ENCODE measurements around the gene PHF2.

Gene PHF2

GRCh38 chr9:93574900-93575795 is 1.2 kb upstream of the PHF2 start:
- Mint-ChIP-seq H3K4me3 (peak overlapping the region; percentile 84), H3K36me3 (ENCODE audit: low read depth) (peaks cover 7% of the 10 kb centered on the region), H3K27me3 (no peaks in the 10 kb centered on the region), H3K4me1 (peaks cover 28% of the 10 kb centered on the region), H3K9me3 (peaks cover 5% of the 10 kb centered on the region), H3K27ac (peak overlapping the region; percentile 88)
- ATAC-seq = no peak
- no peak for DNase-seq

- no peaks in the 10 kb centered on the region for H3K27me3 Mint-ChIP-seq
- peaks cover 3% of the 10 kb centered on the region for H3K36me3 Mint-ChIP-seq (ENCODE audit: low read depth)
- peak; percentile 44 for ATAC-seq
- H3K27ac Mint-ChIP-seq = peak overlapping the region; percentile 88
- peak overlapping the region; percentile 84 for H3K4me3 Mint-ChIP-seq
- DNase-seq = peak; percentile 64
- H3K4me1 Mint-ChIP-seq = peaks cover 30% of the 10 kb centered on the region
- H3K9me3 Mint-ChIP-seq = peaks cover 5% of the 10 kb centered on the region
Measured at GRCh38 chr9:93575796-93576257, 557 bp upstream of the PHF2 start.

GRCh38 chr9:93577078-93577974 is 942 bp downstream of the PHF2 start:
- no peaks in the 10 kb centered on the region for H3K36me3 Mint-ChIP-seq (ENCODE audit: low read depth)
- H3K4me1 Mint-ChIP-seq = peaks cover 30% of the 10 kb centered on the region
- no peaks in the 10 kb centered on the region for H3K9me3 Mint-ChIP-seq
- H3K4me3 Mint-ChIP-seq = peak overlapping the region; percentile 84
- ATAC-seq (peak; percentile 4), DNase-seq (peak; percentile 34)
- H3K27me3 Mint-ChIP-seq = no peaks in the 10 kb centered on the region
- peak overlapping the region; percentile 80 for H3K27ac Mint-ChIP-seq

- H3K4me1 Mint-ChIP-seq = peaks cover 30% of the 10 kb centered on the region
- peaks cover 4% of the 10 kb centered on the region for H3K9me3 Mint-ChIP-seq
- H3K4me3 Mint-ChIP-seq = peak overlapping the region; percentile 84
- peaks cover 5% of the 10 kb centered on the region for H3K36me3 Mint-ChIP-seq (ENCODE audit: low read depth)
- peak overlapping the region; percentile 80 for H3K27ac Mint-ChIP-seq
- no peaks in the 10 kb centered on the region for H3K27me3 Mint-ChIP-seq
- ATAC-seq (no peak), DNase-seq (no peak)
Measured at GRCh38 chr9:93577975-93578682, 1.7 kb downstream of the PHF2 start.

DNA sequence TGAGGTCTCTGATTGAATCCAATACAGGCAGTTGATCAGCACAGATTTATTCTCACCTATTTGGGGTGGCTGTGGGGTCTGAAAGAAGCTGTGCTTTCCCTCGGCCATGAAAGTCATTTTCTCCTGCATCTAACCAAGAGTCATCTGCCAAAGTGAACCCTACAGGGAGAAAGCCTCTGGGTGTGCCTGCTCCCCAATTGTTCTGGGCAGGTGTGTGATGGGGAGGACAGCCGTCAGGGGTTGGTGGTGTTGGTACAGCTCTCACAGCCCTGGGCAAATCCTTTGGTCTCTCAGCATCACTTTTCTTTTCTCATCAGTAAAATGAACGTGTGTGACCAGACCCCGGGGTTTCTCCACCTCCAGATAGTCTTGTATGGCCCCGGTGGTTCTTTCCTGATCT is 2.5 kb downstream of the PHF2 start:
- ATAC-seq = no peak
- Mint-ChIP-seq H3K4me1 (peaks cover 30% of the 10 kb centered on the region), H3K27me3 (no peaks in the 10 kb centered on the region), H3K36me3 (ENCODE audit: low read depth) (peaks cover 7% of the 10 kb centered on the region), H3K9me3 (peaks cover 5% of the 10 kb centered on the region), H3K27ac (no peak overlapping the region), H3K4me3 (no peak overlapping the region)
- no peak for DNase-seq

- no peak overlapping the region for H3K4me3 Mint-ChIP-seq
- ATAC-seq = no peak
Measured at GRCh38 chr9:93579711-93580516, 3.5 kb downstream of the PHF2 start.

DNA sequence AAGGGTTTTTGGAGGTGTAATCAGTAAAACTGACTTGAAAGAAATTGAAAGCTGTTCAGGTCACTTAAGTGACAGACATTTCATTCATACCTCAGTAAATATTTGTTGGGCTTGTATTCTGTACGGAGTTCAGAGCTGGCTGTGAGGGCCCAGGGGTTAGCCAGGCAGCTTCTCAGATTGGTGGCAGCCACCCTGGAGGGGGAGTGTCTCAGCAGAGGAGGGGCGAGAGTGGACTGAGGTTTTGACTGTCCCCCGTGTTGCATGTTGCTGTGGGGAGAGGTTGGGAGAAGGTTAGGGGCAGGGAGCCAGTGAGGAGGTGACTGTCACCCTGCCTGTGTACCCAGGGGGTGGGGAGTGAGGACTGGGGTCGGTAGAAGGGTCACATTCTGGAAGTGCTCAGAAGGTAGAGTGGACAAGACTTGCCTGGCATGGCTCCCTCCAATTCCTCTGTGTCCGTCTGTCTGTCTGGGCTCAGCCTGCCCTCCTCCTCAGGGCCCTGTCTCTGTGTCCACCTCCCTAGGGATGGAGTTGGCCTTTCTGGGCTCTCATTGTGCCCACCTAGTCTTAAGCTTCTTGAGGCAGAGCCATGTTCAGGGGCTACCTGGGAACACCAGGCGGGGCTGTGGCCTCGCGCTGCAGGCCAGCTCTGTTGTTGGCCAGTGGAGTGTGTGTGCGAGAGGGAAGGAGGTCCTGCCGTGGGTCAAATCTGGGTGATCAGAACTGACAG is 4.4 kb downstream of the PHF2 start:
- Mint-ChIP-seq H3K4me1 (peaks cover 21% of the 10 kb centered on the region), H3K27me3 (no peaks in the 10 kb centered on the region), H3K27ac (no peak overlapping the region), H3K9me3 (peaks cover 13% of the 10 kb centered on the region), H3K4me3 (no peak overlapping the region), H3K36me3 (ENCODE audit: low read depth) (peaks cover 20% of the 10 kb centered on the region)
- DNase-seq = no peak
- no peak for ATAC-seq

More at GRCh38 chr9:93579711-93580516, 3.5 kb downstream of the PHF2 start:
- H3K9me3 Mint-ChIP-seq = peaks cover 13% of the 10 kb centered on the region
- H3K36me3 Mint-ChIP-seq (ENCODE audit: low read depth) = peaks cover 15% of the 10 kb centered on the region
- DNase-seq = no peak
- H3K27ac Mint-ChIP-seq = no peak overlapping the region
- peaks cover 29% of the 10 kb centered on the region for H3K4me1 Mint-ChIP-seq
- H3K27me3 Mint-ChIP-seq = no peaks in the 10 kb centered on the region

DNA sequence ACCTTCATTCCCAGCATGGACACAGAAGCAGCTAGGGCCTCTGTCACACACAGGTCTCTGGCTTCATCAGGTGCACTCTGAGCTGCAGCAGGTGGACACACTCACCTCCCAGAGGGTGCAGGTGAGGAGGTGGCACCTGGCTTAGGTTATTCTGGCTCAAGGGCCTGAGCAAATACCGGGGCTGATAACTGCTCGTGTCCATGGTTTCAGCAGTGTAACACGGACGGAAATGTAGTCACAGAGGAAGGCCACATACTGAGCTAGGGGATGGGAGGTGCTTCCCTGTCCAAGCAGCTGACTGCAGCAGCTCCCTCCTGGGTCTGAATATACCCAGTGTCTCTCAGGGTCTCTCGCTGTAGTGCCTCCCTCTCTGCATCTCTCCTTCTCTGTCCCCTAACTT is 5.7 kb downstream of the PHF2 start:
- no peaks in the 10 kb centered on the region for H3K27me3 Mint-ChIP-seq
- H3K9me3 Mint-ChIP-seq = peaks cover 13% of the 10 kb centered on the region
- peaks cover 23% of the 10 kb centered on the region for H3K4me1 Mint-ChIP-seq
- no peak for ATAC-seq
- no peak for DNase-seq
- peaks cover 20% of the 10 kb centered on the region for H3K36me3 Mint-ChIP-seq (ENCODE audit: low read depth)
- H3K27ac Mint-ChIP-seq = no peak overlapping the region
- H3K4me3 Mint-ChIP-seq = no peak overlapping the region

- no peaks in the 10 kb centered on the region for H3K27me3 Mint-ChIP-seq
- H3K4me3 Mint-ChIP-seq = no peak overlapping the region
- no peak for ATAC-seq
- H3K4me1 Mint-ChIP-seq = peaks cover 22% of the 10 kb centered on the region
- peaks cover 20% of the 10 kb centered on the region for H3K36me3 Mint-ChIP-seq (ENCODE audit: low read depth)
- peaks cover 13% of the 10 kb centered on the region for H3K9me3 Mint-ChIP-seq
- no peak for DNase-seq
- H3K27ac Mint-ChIP-seq = no peak overlapping the region
Measured at GRCh38 chr9:93582550-93582949, 6.2 kb downstream of the PHF2 start.

DNA sequence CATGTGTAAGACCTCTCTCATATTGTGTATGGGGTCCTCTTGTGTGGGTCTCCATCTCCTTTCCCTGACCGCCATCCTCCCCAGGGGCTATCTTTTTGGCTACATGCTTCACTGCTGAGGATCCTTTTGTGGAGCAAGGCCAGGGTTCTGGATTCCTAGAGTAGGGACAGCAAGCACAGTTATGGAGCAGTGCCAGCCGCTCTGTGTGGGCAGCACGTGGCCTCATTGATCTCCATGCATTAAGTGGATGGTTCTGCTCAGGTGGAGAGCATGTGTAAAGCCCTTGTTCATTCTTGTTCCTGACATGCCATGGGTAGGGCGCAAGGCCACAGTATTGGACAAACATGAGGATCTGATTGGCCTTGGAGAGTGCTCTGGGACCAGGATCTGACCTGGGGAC is 8.9 kb downstream of the PHF2 start:
- Mint-ChIP-seq H3K36me3 (ENCODE audit: low read depth) (peaks cover 20% of the 10 kb centered on the region), H3K9me3 (peaks cover 13% of the 10 kb centered on the region), H3K27ac (no peak overlapping the region), H3K27me3 (no peaks in the 10 kb centered on the region), H3K4me1 (peaks cover 15% of the 10 kb centered on the region), H3K4me3 (no peak overlapping the region)
- no peak for DNase-seq
- ATAC-seq = no peak

DNA sequence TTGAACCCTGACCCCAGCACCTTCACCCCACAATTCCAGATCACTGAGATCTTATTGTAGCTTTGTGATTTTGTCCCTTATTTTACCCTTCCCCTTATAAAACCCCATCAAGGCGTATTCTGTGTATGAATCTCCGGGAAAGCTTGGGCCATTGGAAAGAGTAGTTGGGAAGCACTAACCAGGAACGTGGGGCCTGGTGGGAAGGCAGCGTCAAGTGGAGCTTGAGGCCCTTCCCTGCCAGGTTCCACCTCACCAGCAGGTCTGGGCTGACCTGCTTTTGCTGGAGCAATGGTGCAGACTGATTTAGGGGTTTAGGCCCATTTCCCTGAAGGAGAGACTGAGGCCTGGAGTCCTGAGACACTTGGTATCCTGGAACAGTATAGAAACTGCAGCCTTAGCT is 9.3 kb downstream of the PHF2 start:
- peaks cover 20% of the 10 kb centered on the region for H3K36me3 Mint-ChIP-seq (ENCODE audit: low read depth)
- ATAC-seq (no peak), DNase-seq (no peak)
- no peak overlapping the region for H3K27ac Mint-ChIP-seq
- no peaks in the 10 kb centered on the region for H3K27me3 Mint-ChIP-seq
- peaks cover 16% of the 10 kb centered on the region for H3K4me1 Mint-ChIP-seq
- H3K9me3 Mint-ChIP-seq = peaks cover 13% of the 10 kb centered on the region
- H3K4me3 Mint-ChIP-seq = no peak overlapping the region

GRCh38 chr9:93586290-93587057 is 10.1 kb downstream of the PHF2 start:
- DNase-seq = no peak
- H3K4me3 Mint-ChIP-seq = no peak overlapping the region
- no peak overlapping the region for H3K27ac Mint-ChIP-seq
- peaks cover 13% of the 10 kb centered on the region for H3K9me3 Mint-ChIP-seq
- ATAC-seq = no peak
- H3K36me3 Mint-ChIP-seq (ENCODE audit: low read depth) = peaks cover 20% of the 10 kb centered on the region
- no peaks in the 10 kb centered on the region for H3K27me3 Mint-ChIP-seq
- H3K4me1 Mint-ChIP-seq = peaks cover 21% of the 10 kb centered on the region
